Measurements from ENCODE around the gene SWAP70.

The SWAP70 gene

GRCh38 chr11:9651899-9652748 is 11.8 kb upstream of the SWAP70 start:
- no peak for DNase-seq (ENCODE audit: low read depth)

GRCh38 chr11:9653871-9654270 is 10.0 kb upstream of the SWAP70 start:
- DNase-seq (ENCODE audit: low read depth), result no peak

GRCh38 chr11:9656864-9657263 is 7.0 kb upstream of the SWAP70 start:
- no peak for DNase-seq (ENCODE audit: low read depth)

GRCh38 chr11:9657531-9657930 is 6.3 kb upstream of the SWAP70 start:
- no peak for DNase-seq (ENCODE audit: low read depth)

DNA sequence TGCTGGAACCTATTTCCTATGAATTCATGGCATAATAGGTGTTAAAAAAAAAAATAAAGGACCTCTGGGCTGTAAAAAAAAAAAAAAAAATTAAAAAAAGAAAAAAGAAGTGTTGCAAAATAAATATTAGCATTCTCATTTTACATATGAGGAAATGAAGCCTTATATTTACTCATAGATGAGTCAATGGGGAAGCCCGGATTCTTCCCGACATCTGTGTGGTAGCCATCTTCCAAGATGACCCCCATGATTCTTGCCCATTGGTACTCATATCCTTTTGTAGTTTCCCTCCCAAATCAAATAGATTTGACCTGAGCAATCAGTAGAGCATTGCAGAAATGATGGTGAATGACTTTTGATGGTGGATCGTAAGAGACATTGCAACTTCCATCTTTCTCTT is 3.0 kb upstream of the SWAP70 start:
- DNase-seq (ENCODE audit: low read depth), result no peak

DNA sequence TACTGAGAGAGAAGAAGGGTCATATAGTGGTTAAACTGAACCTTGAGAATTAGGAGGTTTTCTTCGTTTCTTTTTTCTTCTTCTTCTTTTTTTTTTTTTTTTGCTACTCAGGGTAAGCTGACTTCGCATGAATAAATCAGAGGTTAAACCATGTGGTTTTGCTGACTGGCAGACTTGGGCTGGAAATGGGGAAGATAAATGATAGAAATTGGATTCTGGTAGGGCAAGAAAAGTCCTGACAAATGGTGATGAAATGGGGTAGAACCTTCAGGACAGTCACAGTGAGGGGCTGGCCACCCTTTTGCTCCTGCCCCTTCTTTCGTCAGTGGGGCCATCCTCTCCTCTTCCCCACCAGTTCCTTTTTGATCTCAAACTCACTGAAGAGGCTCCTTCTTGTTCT is 1.6 kb upstream of the SWAP70 start:
- no peak for DNase-seq (ENCODE audit: low read depth)

- DNase-seq (ENCODE audit: low read depth), result peak; percentile 19
Observed at GRCh38 chr11:9664276-9665171, 647 bp downstream of the SWAP70 start.

DNA sequence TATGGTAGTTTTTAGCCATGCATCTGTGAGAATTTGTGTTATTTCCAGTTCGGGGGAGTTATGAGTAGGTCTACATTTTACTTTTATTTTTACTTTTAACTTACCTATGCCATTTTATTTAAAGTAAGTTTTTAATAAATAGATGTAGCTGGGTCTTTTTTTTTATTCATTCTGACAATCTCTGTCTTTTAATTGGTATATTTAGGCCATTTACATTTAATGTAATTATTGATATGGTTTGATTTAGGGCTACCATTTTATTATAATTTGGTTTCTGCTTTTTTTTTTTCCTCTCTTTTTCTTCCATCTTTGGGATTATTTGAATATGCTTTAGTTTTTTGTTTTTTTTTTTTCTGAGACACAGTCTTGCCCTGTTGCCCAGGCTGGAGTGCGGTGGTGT is 1.9 kb downstream of the SWAP70 start:
- no peak for DNase-seq (ENCODE audit: low read depth)

- DNase-seq (ENCODE audit: low read depth), result no peak
Observed at GRCh38 chr11:9669954-9670353, 6.1 kb downstream of the SWAP70 start.

- no peak for DNase-seq (ENCODE audit: low read depth)
Observed at GRCh38 chr11:9672288-9672916, 8.5 kb downstream of the SWAP70 start.

- no peak for DNase-seq (ENCODE audit: low read depth)
Observed at GRCh38 chr11:9672918-9673317, 9.0 kb downstream of the SWAP70 start.

DNA sequence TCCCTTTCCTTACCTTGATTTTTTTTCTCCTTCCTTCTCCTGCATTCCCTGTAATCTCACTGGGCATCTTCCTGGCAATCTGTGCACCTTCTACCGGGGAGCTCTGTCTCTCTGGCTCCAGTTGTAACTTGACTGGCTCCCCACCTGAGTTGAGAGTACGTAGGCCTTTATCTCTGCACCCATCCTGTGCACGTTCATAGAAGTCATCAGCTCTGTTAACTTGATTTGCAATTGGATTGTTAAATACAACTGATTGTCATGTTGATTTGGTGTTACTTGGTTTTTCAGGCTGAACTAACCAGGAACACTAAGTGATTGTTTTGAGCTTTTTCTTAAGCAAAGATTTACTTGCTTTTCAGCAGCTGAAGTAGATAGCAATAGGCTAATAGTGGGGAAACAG is 11.8 kb downstream of the SWAP70 start:
- DNase-seq (ENCODE audit: low read depth), result no peak

DNA sequence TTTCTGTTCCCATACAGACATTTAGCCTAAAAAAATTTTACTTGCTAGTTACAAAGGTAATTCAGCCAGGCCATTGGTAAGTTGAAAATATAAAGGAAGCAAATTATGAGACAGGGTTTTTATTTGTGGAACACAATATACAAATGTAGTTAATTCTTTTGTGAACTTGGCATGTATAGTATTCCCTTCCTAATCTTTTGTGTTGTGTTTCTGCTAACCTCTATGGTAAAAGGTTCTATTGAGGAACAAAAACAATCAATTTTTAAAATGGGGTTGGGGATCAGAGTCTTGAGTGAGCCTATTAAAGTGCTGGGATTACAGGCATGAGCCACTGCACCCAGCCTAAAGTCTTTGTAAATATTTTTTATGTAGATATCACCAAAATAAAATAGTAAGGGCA is 14.1 kb downstream of the SWAP70 start:
- no peak for DNase-seq (ENCODE audit: low read depth)

GRCh38 chr11:9678576-9678975 is 14.7 kb downstream of the SWAP70 start:
- DNase-seq (ENCODE audit: low read depth), result no peak

GRCh38 chr11:9680028-9680427 is 16.2 kb downstream of the SWAP70 start:
- DNase-seq (ENCODE audit: low read depth), result no peak

DNA sequence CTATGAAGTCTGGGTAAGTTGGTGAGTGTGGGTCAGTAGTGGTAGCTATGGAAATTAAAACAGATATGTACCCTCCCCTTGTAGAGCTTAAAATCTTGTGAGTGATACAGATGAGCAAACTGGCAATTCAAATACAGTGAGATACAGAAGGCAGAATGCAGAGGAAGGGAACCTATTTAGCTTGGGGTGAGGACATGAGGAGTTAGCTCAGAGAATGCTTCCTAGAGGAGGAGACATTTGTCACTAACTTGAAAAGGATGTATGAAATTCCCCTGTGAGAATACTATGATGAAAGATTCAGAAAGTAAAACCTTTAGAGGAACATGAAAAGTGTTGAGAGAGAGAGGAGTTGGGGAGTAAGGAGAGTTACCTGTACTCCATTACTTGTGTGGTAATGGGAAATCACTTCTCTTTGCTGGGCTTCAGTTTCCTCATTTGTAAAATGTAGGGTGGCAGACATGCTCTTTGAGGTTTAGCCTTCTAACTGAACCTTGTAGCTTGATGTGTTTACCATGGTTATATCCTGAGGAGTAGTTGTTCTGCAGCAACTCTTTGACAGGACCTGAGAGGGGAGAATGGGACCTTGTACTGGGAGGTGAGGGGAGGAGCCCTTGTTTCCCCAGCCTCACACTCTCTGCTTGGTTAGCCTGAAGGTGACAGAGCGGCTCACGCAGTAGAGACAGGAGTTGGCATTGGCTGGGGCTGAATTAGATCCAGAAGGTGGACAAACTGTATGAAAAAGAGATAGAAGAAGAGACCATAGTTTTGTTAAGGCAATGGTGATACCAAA is 17.9 kb downstream of the SWAP70 start:
- DNase-seq (ENCODE audit: low read depth), result no peak

- no peak for DNase-seq (ENCODE audit: low read depth)
Observed at GRCh38 chr11:9687711-9688477, 24.0 kb downstream of the SWAP70 start.

DNA sequence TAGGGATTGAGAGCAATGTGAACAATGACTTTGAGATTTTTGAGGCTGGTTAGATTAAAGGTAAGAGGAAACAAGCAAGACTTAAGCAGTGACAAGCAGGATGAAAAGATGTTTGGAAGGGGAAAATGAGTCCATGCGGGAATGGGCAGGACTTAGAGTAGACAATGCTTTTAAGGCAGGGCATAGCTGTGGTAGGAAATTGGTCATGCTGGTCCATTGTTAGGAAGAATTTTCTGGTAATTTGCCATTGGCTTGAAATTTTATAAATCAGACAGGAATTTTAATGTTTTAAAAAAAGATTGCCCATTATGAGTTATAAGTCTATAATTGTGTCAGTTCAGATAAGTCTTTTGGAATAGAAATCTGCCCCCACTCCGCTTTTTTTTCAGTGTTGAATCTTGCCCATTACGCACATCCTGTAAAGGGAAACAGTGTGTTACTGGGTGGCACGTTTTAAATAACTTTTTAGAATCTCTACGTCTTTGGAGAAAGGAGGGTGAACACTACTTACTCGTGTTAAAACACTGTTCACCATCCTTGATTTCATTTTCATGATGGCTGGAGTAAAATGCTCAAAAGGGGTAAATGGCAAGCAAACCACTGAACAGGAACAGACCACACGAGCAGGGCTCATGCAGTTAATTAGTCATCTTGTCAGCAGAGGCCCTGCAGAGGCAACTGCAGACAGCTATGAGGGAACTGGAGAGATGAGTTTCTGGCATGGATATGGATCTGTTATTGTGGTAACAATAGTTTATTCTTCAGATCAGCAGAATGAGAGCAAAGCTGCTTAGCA is 25.0 kb downstream of the SWAP70 start:
- peak; percentile 54 for DNase-seq (ENCODE audit: low read depth)

DNA sequence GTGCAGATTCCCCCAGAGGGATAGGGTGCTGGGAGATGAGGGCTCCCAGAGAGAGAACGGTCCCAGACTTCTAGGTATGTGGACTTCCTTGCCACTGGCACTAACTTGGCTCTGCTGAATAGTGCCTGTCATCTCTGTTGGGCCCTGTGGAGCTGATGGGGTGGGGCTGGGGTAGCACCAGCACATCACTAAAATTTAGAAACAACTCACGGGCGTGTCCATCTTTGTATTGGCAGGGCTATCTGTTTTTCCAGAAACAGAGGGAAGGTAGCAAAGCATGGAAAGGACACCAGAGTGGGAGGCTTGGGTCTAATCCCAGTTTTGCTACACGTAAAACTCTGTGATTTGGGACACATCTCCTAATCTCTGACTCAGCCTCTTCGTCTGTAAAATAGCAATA is 25.8 kb downstream of the SWAP70 start:
- no peak for DNase-seq (ENCODE audit: low read depth)

DNA sequence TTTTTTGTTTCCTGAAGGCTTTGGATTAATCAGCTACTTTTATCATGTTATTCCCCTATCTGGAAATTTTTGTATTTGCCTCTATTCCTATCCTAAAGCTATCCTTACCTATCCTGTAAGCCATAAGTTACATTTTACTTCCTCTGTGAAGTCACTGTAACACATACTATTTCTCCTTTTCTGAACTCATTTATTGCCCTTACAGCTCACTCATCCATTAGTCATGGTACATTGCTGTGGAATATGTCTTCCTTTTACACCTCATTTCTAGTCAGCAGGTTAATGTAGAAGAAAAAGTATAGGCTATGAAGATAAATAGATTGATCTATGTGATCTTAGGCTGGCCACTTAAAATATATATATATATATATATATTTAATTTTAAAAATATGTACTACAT is 28.0 kb downstream of the SWAP70 start:
- no peak for DNase-seq (ENCODE audit: low read depth)
